Testis (tissue), 3 donors: Measurements from ENCODE around the gene STRN3. TPM values are rescaled to one million over a fixed set of nuclear protein-coding genes. Genes with fewer than 3 reads are reported as not detected.
A peak's percentile ranks its signal among the peaks of the same experiment; 100 is the strongest.
"Not testable (repeated sequence)": the region's sequence is repeated elsewhere in the genome, so short reads cannot be mapped to it uniquely, and the experiment has no call there.

Experiments used
- DNase-seq: peaks from one replicate; pipeline ENCODE4 v3.0.0-alpha.2; 2019
- H3K27ac ChIP-seq, 2 donors: fragments of 200-600 bp; sonication (generic); one replicate each; pipeline ENCODE4 v1.5.1; 2019
- H3K27me3 ChIP-seq: fragments of 200-600 bp; sonication (generic); one replicate; pipeline ENCODE4 v1.5.1; 2019
- H3K36me3 ChIP-seq: fragments of 200-600 bp; sonication (generic); one replicate; pipeline ENCODE4 v1.5.1; 2017; ENCODE audit warnings: low read depth; ENCODE audit errors: missing control alignments
- H3K4me1 ChIP-seq: fragments of 200-600 bp; sonication (generic); one replicate; pipeline ENCODE4 v1.5.1; 2019
- H3K4me3 ChIP-seq, 2 donors: fragments of 200-600 bp; sonication (generic); one replicate each; pipeline ENCODE4 v1.5.1; 2017 to 2019
- H3K9me3 ChIP-seq: fragments of 200-600 bp; sonication (generic); one replicate; pipeline ENCODE4 v1.5.1; 2017
- POLR2A ChIP-seq: fragments of 450-650 bp; IDR thresholded peaks from one replicate; pipeline ENCODE4 v1.6.1; 2017; ENCODE audit warnings: antibody characterized with exemption, mild to moderate bottlenecking, moderate library complexity
- WGBS, 2 donors: methylation state at CpG; one replicate each; pipeline ENCODE4 v1.1.5; 2018; 5-methylcytosine and 5-hydroxymethylcytosine counted together
- intact Hi-C: fragments of 100-400 bp; cut with DNase I; formaldehyde crosslinking; loops from one replicate; pipeline ENCODE4 v1.15.1; 2023; ENCODE audit warnings: low total_unique reads
- polyA plus RNA-seq: library from polyadenylated mRNA; stranded (reverse); fragments of 350-450 nt; fragmentation: Illumina TruSeq; extraction: RNeasy Lipid Tissue Mini Kit (QIAGEN cat#74804); gene quantifications from one replicate; pipeline ENCODE4 v1.2.3, GENCODE V29; 2014; ENCODE audit warnings: low read depth, low replicate concordance; ENCODE audit not compliant: insufficient read depth
- total RNA-seq, 2 donors: library from RNA; depleted of rRNA; stranded (reverse); fragments of >200 nt; gene quantifications; one replicate each; pipeline ENCODE4 v1.2.3, GENCODE V29; 2016
- TF ChIP-seq, protein P1 (sequence below), 3 experiments: fragments of 450-650 bp in 2 of 3; fragments of 200-600 bp in 1 of 3; sonication (generic) in 1 of 3; IDR thresholded peaks; one replicate each; pipeline ENCODE4 v1.5.1; 2016 to 2019; ENCODE audit warnings: antibody characterized with exemption in 3 of 3, mild to moderate bottlenecking in 2 of 3, moderate library complexity in 1 of 3

The STRN3 gene
- total and polyA plus RNA-seq, 3 donors from 2014 or later = 35.1 to 65.2 (median 60.1) TPM

DNA sequence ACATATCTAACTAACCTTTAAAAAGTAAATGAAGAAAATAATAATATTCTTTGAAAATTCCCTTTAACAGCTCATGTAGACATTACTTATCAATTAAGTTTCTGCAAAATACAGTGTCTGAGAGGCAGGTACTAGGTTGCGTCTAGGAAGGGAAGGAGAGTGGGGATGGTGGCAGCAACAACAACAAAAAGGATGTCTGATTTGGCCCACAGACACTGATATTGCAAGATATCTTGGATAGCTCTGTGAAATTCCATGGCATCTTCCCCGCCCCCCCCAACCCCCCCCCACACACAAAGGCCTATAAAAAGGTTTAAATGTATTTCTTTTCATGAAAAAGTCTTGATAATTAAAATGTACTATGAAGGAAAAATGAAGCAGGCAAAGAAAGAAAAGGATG lies 42.3 kb downstream of the STRN3 start:
- Histone ChIP-seq H3K4me1 (no peaks in the 10 kb centered on the region), H3K9me3 (no peaks in the 10 kb centered on the region), H3K27me3 (no peaks in the 10 kb centered on the region), H3K4me3 (no peak overlapping the region), H3K27ac (no peak overlapping the region), H3K36me3 (no peaks in the 10 kb centered on the region)
- WGBS, 2 donors = 78 to 89% methylated on average over 2 of the region's 2 CpGs
- intact Hi-C loops = no loop called here
- TF ChIP-seq, protein P1, sequence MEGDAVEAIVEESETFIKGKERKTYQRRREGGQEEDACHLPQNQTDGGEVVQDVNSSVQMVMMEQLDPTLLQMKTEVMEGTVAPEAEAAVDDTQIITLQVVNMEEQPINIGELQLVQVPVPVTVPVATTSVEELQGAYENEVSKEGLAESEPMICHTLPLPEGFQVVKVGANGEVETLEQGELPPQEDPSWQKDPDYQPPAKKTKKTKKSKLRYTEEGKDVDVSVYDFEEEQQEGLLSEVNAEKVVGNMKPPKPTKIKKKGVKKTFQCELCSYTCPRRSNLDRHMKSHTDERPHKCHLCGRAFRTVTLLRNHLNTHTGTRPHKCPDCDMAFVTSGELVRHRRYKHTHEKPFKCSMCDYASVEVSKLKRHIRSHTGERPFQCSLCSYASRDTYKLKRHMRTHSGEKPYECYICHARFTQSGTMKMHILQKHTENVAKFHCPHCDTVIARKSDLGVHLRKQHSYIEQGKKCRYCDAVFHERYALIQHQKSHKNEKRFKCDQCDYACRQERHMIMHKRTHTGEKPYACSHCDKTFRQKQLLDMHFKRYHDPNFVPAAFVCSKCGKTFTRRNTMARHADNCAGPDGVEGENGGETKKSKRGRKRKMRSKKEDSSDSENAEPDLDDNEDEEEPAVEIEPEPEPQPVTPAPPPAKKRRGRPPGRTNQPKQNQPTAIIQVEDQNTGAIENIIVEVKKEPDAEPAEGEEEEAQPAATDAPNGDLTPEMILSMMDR (IDR thresholded peaks at IDR 0.05) = no peak
- no peak for TF ChIP-seq POLR2A
- no peak for DNase-seq

DNA sequence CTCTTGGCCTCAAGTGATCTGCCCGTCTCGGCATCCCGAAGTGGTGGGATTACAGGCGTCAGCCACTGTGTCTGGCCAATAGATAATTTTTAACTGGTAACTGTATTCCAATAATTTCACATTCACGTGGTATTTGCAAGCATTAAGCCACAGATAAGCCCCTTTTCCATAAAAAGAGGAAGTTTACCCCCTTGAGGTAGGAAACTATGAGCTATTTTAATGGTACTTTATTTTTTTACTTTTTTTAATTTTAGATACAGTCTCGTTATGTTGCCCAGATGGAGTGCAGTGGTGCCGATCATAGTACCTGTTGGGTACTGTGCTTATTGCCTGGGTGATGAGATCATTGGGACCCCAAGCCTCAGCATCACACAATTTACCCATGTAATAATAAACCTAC lies 43.6 kb downstream of the STRN3 start:
- H3K27ac ChIP-seq = no peak overlapping the region
- no peaks in the 10 kb centered on the region for H3K4me1 ChIP-seq
- H3K4me3 ChIP-seq = no peak overlapping the region
- DNase-seq = no peak
- H3K36me3 ChIP-seq = no peaks in the 10 kb centered on the region
- TF ChIP-seq POLR2A = no peak
- TF ChIP-seq, protein P1 (IDR thresholded peaks at IDR 0.05) = no peak
- WGBS, 2 donors = 83 to 87% methylated on average over 7 of the region's 7 CpGs
- no peaks in the 10 kb centered on the region for H3K27me3 ChIP-seq
- intact Hi-C loops = no loop called here
- H3K9me3 ChIP-seq = no peaks in the 10 kb centered on the region

DNA sequence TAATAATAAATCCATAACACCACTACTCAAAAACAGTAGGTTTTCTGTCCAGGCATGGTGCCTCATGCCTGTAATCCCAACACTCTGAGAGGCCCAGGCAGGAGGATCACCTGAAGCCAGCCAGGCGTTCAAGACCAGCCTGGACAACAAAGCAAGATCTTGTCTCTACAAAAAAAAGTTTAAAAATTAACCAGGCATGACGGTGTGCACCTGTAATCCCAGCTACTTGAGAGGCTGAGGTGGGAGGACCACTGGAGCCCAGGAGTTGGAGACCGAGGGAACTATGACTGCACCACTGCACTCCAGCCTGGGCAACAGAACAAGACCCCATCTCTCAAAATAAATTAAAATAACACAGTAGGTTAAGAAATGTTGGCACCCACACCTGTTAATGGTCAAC lies 45.2 kb downstream of the STRN3 start:
- DNase-seq = no peak
- no peak overlapping the region for H3K4me3 ChIP-seq
- H3K4me1 ChIP-seq = no peaks in the 10 kb centered on the region
- H3K27me3 ChIP-seq = no peaks in the 10 kb centered on the region
- no peaks in the 10 kb centered on the region for H3K36me3 ChIP-seq
- TF ChIP-seq, protein P1 (IDR thresholded peaks at IDR 0.05) = no peak
- TF ChIP-seq POLR2A = no peak
- H3K27ac ChIP-seq = no peak overlapping the region
- no peaks in the 10 kb centered on the region for H3K9me3 ChIP-seq
- 86 to 87% methylated on average over 3 of the region's 3 CpGs for WGBS, 2 donors
- intact Hi-C loops = no loop called here

DNA sequence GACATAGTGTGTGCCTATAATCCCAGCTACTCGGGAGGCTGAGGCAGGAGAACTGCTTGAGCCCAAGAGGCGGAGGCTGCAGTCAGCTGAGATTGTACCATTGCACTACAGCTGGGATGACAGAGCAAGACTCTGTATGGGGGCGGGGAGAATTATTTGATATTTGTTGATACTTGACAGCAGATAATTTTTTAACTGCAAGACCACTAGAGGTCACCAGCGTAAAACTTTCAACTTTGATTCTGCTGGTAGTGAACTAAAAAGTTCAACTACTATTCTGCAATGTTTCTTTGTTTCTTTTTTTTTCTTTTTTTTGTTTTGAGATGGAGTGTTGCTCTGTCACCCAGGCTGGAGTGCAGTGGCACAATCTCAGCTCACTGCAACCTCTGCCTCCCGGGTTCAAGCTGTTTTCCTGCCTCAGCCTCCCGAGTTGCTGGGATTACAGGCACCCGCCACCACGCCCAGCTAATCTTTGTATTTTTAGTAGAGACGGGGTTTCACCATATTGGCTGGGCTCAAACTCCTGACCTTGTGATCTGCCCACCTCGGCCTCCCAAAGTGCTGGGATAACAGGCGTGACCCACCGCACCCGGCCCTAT lies 46.0 kb downstream of the STRN3 start:
- H3K27me3 ChIP-seq, H3K36me3 ChIP-seq, H3K4me3 ChIP-seq, H3K4me1 ChIP-seq, intact Hi-C loops, H3K27ac ChIP-seq, H3K9me3 ChIP-seq: not testable (repeated sequence)
- DNase-seq = peak; percentile 38
- 71 to 72% methylated on average over 13 of the region's 13 CpGs for WGBS, 2 donors
- TF ChIP-seq, protein P1 (IDR thresholded peaks at IDR 0.05) = peak; percentile 24 to 59 (median 47)

DNA sequence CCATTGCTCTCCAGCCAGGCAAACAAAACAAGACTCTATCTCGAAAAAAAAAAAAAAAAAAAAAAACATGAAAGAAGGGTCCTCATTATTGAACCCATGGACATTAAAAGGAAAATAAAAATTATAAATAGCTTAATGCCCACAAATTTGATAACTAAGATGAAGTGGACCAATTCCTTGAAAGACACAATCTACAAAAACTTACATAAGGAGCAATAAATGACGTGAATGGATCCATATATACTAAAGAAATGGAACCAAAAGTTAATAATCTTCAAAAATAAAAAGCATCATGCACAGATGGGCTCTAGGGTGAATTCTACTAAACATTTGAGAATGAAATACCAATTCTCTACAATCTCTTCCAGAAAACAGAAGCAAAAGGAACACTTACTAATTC lies 48.4 kb downstream of the STRN3 start:
- Histone ChIP-seq H3K4me3 (no peak overlapping the region), H3K9me3 (no peaks in the 10 kb centered on the region), H3K27me3 (no peaks in the 10 kb centered on the region), H3K4me1 (no peaks in the 10 kb centered on the region), H3K27ac (no peak overlapping the region), H3K36me3 (no peaks in the 10 kb centered on the region)
- intact Hi-C loops = loop anchor here (10.0 kb wide), 1 partner anchor 107 kb away; no protein-coding TSS in a partner anchor
- WGBS, 2 donors = 77 to 84% methylated on average over 2 of the region's 2 CpGs
- TF ChIP-seq, protein P1 (IDR thresholded peaks at IDR 0.05) = no peak
- no peak for DNase-seq
